Hepatocyte (in vitro differentiated cells): Measurements from ENCODE around the gene CLEC2B. TPM values are rescaled to one million over a fixed set of nuclear protein-coding genes. Genes with fewer than 3 reads are reported as not detected.

ENCODE experiments used
- DNase-seq: peaks from one replicate; pipeline ENCODE4 v3.0.0-alpha.2; 2016; ENCODE audit warnings: low spot score
- H2AFZ ChIP-seq: fragments of 200-600 bp; sonication (generic); 2 replicates; pipeline ENCODE4 v1.6.0; 2016; ENCODE audit warnings: antibody characterized with exemption, mild to moderate bottlenecking
- H3K27ac ChIP-seq: fragments of 200-600 bp; sonication (generic); 2 replicates; pipeline ENCODE4 v1.5.1; 2016; ENCODE audit warnings: mild to moderate bottlenecking
- H3K27me3 ChIP-seq: fragments of 200-600 bp; sonication (generic); 2 replicates; pipeline ENCODE4 v1.6.1; 2016
- H3K36me3 ChIP-seq: fragments of 200-600 bp; sonication (generic); replicated peaks from 2 replicates; pipeline ENCODE4 v1.5.1; 2016; ENCODE audit warnings: low read depth; ENCODE audit not compliant: insufficient read depth
- H3K4me1 ChIP-seq: fragments of 200-600 bp; sonication (generic); 2 replicates; pipeline ENCODE4 v1.5.1; 2016; ENCODE audit warnings: mild to moderate bottlenecking, moderate library complexity; ENCODE audit not compliant: insufficient read depth
- H3K4me2 ChIP-seq: fragments of 200-600 bp; sonication (generic); 2 replicates; pipeline ENCODE4 v1.6.0; 2016
- H3K4me3 ChIP-seq: fragments of 200-600 bp; sonication (generic); 2 replicates; pipeline ENCODE4 v1.5.1; 2016; ENCODE audit warnings: mild to moderate bottlenecking
- H3K79me2 ChIP-seq: fragments of 200-600 bp; sonication (generic); 2 replicates; pipeline ENCODE4 v1.6.0; 2017; ENCODE audit warnings: mild to moderate bottlenecking
- H3K9me2 ChIP-seq: fragments of 200-600 bp; sonication (generic); replicated peaks from 2 replicates; pipeline ENCODE4 v1.6.0; 2017; ENCODE audit warnings: mild to moderate bottlenecking; ENCODE audit not compliant: insufficient read depth
- H3K9me3 ChIP-seq: fragments of 200-600 bp; sonication (generic); 2 replicates; pipeline ENCODE4 v1.5.1; 2016; ENCODE audit warnings: low read depth, mild to moderate bottlenecking
- H4K20me1 ChIP-seq: fragments of 200-600 bp; sonication (generic); 2 replicates; pipeline ENCODE4 v1.6.0; 2016; ENCODE audit warnings: mild to moderate bottlenecking; ENCODE audit not compliant: insufficient read depth, poor library complexity, severe bottlenecking
- CTCF ChIP-seq: fragments of 200-600 bp; sonication (generic); IDR thresholded peaks from 2 replicates; pipeline ENCODE4 v1.5.1; 2016; ENCODE audit warnings: antibody characterized with exemption, mild to moderate bottlenecking; ENCODE audit not compliant: poor library complexity
- EZH2 ChIP-seq: fragments of 200-600 bp; sonication (generic); IDR thresholded peaks from 2 replicates; pipeline ENCODE4 v1.6.1; 2016; ENCODE audit warnings: antibody characterized with exemption, mild to moderate bottlenecking, borderline replicate concordance
- EZH2phosphoT487 ChIP-seq: fragments of 200-600 bp; sonication (generic); IDR thresholded peaks from one replicate; pipeline ENCODE4 v1.6.1; 2018; ENCODE audit warnings: antibody characterized with exemption, mild to moderate bottlenecking, low read depth, moderate library complexity; ENCODE audit not compliant: unreplicated experiment, severe bottlenecking
- WGBS: methylation state at CpG from one replicate; pipeline ENCODE4 v1.1.6; 2016; ENCODE audit warnings: low lambda C conversion rate; ENCODE audit errors: missing lambda C conversion rate; 5-methylcytosine and 5-hydroxymethylcytosine counted together
- polyA plus RNA-seq: library from polyadenylated mRNA; unstranded; fragments of >200 nt; fragmentation: Nextera tagmentation; extraction: Ambion mirVana; gene quantifications from 2 replicates; pipeline ENCODE4 v1.2.1, GENCODE V29; 2016
- total RNA-seq: library from RNA; depleted of rRNA; stranded (reverse); fragments of >200 nt; gene quantifications from 2 replicates; pipeline ENCODE4 v1.2.3, GENCODE V29; 2014

Gene CLEC2B
- total and polyA plus RNA-seq, 2 experiments from 2014 or later = 4.9 to 5.7 TPM

- Histone ChIP-seq H3K4me1 (peaks cover 4% of the 10 kb centered on the region), H4K20me1 (no peaks in the 10 kb centered on the region), H3K9me2 (no peaks in the 10 kb centered on the region), H2AFZ (no peak overlapping the region), H3K4me2 (peak overlapping the region; percentile 12), H3K27me3 (no peaks in the 10 kb centered on the region), H3K4me3 (no peak overlapping the region), H3K36me3 (no peaks in the 10 kb centered on the region), H3K9me3 (no peaks in the 10 kb centered on the region), H3K27ac (no peak overlapping the region), H3K79me2 (no peaks in the 10 kb centered on the region)
- no peak for TF ChIP-seq EZH2
- no peak for TF ChIP-seq CTCF
- no peak for TF ChIP-seq EZH2phosphoT487
- 39% methylated on average over 11 of the region's 11 CpGs for WGBS
- peak; percentile 10 for DNase-seq
These were observed 3.6 kb upstream of the CLEC2B start for GRCh38 chr12:9872742-9873141.

- Histone ChIP-seq H2AFZ (no peak overlapping the region), H3K9me2 (no peaks in the 10 kb centered on the region), H3K27me3 (no peaks in the 10 kb centered on the region), H3K36me3 (no peaks in the 10 kb centered on the region), H3K27ac (no peak overlapping the region), H3K79me2 (no peaks in the 10 kb centered on the region), H3K4me3 (no peak overlapping the region), H3K9me3 (no peaks in the 10 kb centered on the region), H4K20me1 (no peaks in the 10 kb centered on the region), H3K4me2 (peak overlapping the region; percentile 12), H3K4me1 (peaks cover 4% of the 10 kb centered on the region)
- no peak for TF ChIP-seq CTCF
- no peak for TF ChIP-seq EZH2phosphoT487
- no peak for TF ChIP-seq EZH2
- DNase-seq = no peak
- 78% methylated on average over 3 of the region's 3 CpGs for WGBS
These were observed 3.0 kb upstream of the CLEC2B start for GRCh38 chr12:9872162-9872561.

- H3K4me3 ChIP-seq = no peak overlapping the region
- no peaks in the 10 kb centered on the region for H3K36me3 ChIP-seq
- H3K9me3 ChIP-seq = no peaks in the 10 kb centered on the region
- no peaks in the 10 kb centered on the region for H4K20me1 ChIP-seq
- peaks cover 4% of the 10 kb centered on the region for H3K4me1 ChIP-seq
- no peak for DNase-seq
- peak overlapping the region; percentile 78 for H2AFZ ChIP-seq
- TF ChIP-seq EZH2 = no peak
- TF ChIP-seq EZH2phosphoT487 = no peak
- TF ChIP-seq CTCF = no peak
- no peaks in the 10 kb centered on the region for H3K9me2 ChIP-seq
- H3K4me2 ChIP-seq = peak overlapping the region; percentile 74
- no peaks in the 10 kb centered on the region for H3K27me3 ChIP-seq
- peak overlapping the region; percentile 71 for H3K27ac ChIP-seq
- no peaks in the 10 kb centered on the region for H3K79me2 ChIP-seq
- WGBS = 78% methylated on average over 2 of the region's 2 CpGs
These were observed 1.2 kb upstream of the CLEC2B start for GRCh38 chr12:9870286-9870866.
